ENCODE data around the gene PIK3R5.
"Not testable (repeated sequence)": the region's sequence is repeated elsewhere in the genome, so short reads cannot be mapped to it uniquely, and the experiment has no call there.

PIK3R5 gene

GRCh38 chr17:8872705-8873435 lies 92.6 kb downstream of the PIK3R5 start:
- DNase-seq = no peak

DNA sequence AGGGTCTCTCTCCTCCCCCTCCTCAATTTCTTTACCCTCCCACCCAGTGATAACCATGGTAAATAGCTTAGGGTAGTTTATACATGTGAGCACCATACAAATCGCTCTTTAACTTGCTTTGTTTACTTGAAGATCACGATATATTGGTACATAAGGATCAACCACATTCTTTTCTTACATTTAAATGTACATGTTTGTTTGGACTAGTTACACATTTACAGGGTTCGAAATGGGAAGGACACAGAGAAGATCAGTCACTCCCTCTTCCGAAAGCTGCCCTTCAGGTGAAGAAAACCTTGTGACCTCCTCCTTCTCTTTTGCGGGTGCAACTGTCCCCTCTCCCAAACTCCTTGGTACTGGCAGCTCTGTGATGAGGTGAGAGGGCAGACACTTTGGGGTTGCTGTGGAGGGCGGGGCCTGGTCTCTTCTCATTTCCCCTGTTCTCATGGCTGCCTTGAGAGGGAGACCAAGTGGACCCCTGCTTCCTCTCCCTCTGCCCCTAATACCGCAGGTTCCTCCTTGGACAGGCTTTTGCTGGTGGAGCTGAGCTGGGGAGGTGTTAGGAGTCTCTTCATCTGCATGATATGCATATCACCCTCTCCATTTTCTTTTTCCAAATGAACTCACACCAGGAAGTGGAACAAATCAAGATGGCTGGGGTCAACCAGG lies 93.3 kb downstream of the PIK3R5 start:
- DNase-seq = no peak

GRCh38 chr17:8871081-8871581 lies 94.4 kb downstream of the PIK3R5 start:
- no peak for DNase-seq

- no peak for DNase-seq
These were observed 95.0 kb downstream of the PIK3R5 start for GRCh38 chr17:8870406-8871040.

DNA sequence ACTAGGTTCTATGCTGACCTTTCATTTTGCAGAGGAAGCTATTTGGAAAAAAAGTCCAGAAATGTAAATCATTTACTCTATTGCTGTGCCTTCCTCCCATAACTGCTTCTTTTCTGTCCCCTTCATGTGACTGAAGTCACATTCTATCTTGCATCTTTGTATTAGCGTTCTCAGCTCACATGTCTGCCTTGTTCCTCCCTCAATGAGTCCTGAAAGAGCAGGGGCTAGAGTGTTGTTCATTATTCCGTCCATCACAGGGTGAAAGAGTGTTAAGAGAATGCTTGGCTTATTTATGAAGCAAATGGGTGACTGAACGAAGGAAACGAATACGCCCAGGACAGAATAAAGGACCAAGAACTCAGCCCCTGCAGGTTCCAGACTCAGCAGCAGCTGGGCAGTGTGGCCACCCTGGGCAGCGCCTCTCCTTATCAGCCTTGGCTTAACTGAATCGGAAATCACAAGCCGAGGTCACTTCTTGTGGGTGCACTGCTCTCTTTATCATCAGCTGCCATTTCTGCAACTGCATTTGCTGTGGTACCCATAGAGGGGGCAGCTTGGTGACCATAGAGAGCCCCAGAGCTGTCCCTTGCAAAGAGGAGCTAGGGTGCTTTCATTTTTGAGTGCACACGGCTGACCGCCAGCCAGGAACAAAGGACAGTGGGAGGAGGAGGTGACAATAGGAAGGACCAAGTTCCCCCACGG lies 96.2 kb downstream of the PIK3R5 start:
- no peak for DNase-seq

DNA sequence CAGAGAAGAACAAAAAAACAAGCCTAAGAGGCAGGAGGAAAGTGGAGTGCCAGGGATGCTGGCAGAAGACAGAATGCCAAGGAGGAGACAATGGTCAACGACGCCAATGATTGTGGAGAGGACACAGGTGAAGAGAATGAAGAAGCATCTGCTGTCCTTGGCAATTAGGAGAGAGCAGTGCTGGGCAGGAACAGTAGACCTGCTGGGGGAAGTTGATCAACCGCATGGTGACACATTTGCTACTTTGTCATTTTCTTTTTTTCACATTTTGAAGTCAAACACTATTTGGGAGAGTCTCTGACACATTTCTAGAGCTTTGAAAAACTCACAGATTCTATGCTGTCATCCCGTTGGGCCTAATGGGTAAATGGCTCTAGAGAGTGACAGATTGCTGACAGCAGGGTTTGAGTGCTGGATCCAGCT lies 97.0 kb downstream of the PIK3R5 start:
- DNase-seq = no peak

DNA sequence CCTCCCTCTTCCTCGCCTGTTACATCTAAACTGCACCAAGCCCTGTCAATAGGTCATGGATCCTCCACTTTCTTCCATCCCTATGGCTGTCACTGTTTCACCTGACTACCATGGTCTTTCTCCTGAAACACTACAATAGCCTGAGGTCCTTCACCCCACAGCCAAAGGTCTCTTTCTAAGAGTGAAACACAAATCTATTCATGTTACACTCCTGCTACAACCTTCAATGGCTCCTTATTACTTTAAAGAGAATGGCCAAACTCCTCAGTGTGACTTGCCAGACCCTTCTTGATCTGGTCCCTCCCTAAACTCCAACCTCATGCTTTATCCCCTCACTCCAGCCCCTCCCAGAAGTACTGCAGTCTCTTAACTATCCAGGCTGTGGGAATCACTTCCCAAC lies 97.4 kb downstream of the PIK3R5 start:
- DNase-seq = no peak

- DNase-seq = no peak
These were observed 98.0 kb downstream of the PIK3R5 start, which contains the start of gene PIK3R6 for GRCh38 chr17:8867361-8867981. Gene PIK3R6, minus strand, starts transcription at chr17:8867674. Its CDS starts 17,880 bp downstream, at chr17:8849794.

DNA sequence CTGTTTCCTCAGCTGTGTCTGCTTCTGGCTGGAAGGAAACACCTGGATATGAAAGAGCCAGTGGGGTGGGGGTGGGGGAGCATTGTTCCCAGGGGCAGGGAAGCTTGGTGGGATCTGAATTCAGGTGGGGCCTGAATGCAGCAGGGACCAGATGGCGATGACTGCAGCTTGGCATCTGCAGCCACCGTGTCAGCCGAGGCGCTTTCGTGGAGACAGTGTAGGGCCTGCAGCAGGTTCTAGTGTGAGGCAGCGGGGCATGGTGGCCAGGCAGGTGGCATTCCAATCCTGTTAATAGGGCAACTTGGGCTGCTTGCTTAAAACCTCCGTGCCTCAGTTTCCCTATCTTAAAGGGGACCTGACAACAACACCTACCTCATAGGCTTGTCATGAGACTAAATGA lies 99.7 kb downstream of the PIK3R5 start:
- DNase-seq = no peak

- DNase-seq = no peak
These were observed 100.1 kb downstream of the PIK3R5 start for GRCh38 chr17:8865385-8865784.

DNA sequence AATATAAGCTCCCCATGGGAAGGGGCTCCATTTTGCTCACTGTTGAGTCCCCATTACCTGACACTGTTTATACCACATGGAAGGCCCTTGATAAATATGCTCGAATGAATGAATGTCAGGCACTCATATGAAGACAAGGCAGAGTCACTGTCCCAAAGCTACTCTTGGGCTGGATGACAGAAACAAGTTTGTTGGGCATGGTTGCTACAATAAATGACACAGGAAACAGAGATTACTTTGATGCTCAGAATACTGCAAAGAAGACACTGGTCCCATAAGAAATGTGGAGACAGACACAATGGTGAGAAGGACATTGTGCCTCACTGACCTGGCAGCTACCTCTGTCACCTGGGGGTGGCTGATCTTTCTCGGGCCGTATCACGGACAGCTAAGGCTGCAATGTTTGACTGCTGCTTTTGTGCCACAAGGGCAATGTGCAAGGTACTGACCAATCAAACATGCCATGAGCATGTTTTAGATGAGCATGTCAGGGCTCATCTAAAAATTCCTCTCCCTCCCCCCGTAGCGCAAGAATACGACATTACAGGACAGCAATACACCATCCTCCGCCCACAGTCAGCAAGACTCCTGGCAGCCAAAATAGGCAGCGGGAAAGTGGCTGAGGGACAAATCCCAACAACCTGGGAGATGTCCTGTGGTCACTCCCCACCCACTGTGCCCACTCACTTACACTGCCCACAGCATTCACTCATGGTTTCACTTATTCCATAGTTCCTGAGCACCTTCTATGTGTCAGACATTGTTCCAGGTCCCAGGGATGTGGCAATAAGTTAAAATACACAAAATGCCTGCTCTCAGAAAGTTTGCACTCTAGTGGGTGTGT lies 103.1 kb downstream of the PIK3R5 start:
- no peak for DNase-seq

DNA sequence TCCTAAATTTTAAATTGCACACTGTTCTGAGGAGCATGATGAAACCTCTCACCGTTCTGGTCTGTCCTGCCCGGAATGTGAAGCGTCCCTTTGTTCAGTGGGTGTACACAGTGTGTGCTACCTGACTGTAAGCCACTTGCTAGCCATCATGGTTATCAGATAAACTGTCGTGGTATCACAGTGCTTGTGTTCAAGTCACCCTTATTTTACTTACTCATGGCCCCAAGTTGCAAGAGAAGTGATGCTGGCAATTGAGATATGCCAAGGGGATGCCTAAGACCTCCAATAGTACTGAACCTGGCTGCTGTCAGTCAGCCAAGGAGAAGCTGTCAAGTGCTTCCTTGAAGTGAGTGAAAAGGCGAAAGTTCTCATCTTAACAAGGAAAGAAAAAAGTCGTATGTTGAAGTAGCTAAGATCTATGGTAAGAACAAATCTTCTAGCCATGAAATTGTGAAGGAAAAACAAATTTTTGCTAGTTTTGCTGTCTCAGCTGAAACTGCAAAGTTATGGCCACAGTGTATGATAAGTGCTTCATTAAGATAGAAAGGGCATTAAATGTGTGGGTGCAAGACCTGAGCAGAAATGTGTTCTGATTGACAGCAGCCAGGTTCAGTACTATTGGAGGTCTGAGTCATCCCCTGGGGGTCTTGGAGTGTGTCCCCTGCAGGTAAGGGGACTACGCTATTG lies 103.9 kb downstream of the PIK3R5 start:
- no peak for DNase-seq

- DNase-seq = no peak
These were observed 105.6 kb downstream of the PIK3R5 start for GRCh38 chr17:8859804-8860430.

GRCh38 chr17:8859027-8859803 lies 106.3 kb downstream of the PIK3R5 start:
- no peak for DNase-seq

DNA sequence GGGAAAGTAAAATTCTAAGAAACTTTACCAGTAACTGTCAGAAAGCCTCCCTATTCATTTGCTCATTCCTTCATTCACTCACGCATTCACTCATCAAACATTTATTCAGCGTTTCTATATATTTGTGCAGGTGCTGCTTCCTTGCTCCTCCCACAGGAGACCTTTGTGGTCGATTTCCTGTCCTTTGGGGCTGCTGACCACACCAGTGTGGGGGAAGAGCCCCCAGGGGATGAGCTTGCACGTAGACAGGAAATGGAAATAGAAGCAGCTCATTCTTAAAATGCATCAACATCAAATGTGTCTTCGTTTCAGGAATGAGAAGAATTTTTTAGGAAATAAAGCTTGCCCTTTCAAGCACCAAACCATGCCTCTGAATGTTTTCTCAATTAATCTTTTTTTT lies 107.6 kb downstream of the PIK3R5 start:
- DNase-seq = no peak

DNA sequence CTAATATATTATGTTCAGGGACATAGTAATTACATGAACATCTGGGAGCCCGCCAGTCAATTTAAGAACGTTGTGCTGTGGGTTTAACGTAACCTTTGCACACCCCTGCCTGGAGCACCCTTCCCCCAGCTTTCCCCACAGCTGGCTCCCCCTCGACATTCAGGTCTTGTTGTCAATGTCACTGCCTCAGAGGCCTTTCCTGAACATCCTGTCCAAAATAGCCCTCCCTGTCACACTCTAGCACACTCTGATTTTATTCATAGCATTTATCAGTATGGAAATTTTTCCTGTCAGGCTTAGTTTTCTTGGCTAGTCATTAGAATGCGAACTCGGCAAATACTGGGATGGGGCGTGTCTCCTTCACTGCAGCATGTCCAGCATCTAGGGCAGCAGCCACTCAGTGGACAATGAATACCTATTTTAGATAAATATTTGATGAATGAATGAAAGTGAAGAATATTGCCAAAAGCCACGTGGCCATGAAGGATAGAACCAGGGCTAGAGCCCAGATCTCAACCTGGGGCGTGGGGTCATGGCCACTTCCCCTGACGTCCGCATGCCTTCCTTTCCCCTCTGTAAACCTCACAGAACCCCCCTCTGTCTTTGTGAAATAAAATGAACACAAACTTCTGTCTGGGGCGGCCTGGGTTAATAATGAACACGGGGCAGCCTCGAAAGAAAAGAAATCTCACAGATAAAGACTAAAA lies 108.5 kb downstream of the PIK3R5 start:
- DNase-seq = no peak

GRCh38 chr17:8856205-8856603 lies 109.3 kb downstream of the PIK3R5 start:
- DNase-seq = not testable (repeated sequence)

- no peak for DNase-seq
These were observed 109.9 kb downstream of the PIK3R5 start for GRCh38 chr17:8855477-8856204.
